ENCODE results near the gene OPRM1. TPM values are rescaled to one million over a fixed set of nuclear protein-coding genes. Genes with fewer than 3 reads are reported as not detected.
"Not testable (repeated sequence)": the region's sequence is repeated elsewhere in the genome, so short reads cannot be mapped to it uniquely, and the experiment has no call there.

Gene OPRM1
- total RNA-seq, 1 donor from 2014 or later, result 1.2 TPM

GRCh38 chr6:154197196-154197860, 158.3 kb downstream of the OPRM1 start:
- DNase-seq (ENCODE audit: low spot score in 2 of 2) (no peak), FAIRE-seq (no peak)

- not testable (repeated sequence) for FAIRE-seq; DNase-seq (ENCODE audit: low spot score in 2 of 2)
These were observed 162.6 kb downstream of the OPRM1 start for GRCh38 chr6:154201688-154202087.

- FAIRE-seq, result no peak
- DNase-seq (ENCODE audit: low spot score in 2 of 2), result no peak
These were observed 163.3 kb downstream of the OPRM1 start for GRCh38 chr6:154202339-154202738.

- no peak for FAIRE-seq
- no peak for DNase-seq (ENCODE audit: low spot score in 2 of 2)
These were observed 163.9 kb downstream of the OPRM1 start for GRCh38 chr6:154202958-154203357.

- DNase-seq (ENCODE audit: low spot score in 2 of 2), result no peak
- no peak for FAIRE-seq
These were observed 167.1 kb downstream of the OPRM1 start for GRCh38 chr6:154206141-154206540.

- DNase-seq (ENCODE audit: low spot score in 2 of 2) (no peak), FAIRE-seq (no peak)
These were observed 168.0 kb downstream of the OPRM1 start for GRCh38 chr6:154206996-154207395.

- DNase-seq (ENCODE audit: low spot score in 2 of 2) (no peak), FAIRE-seq (no peak)
These were observed 170.5 kb downstream of the OPRM1 start for GRCh38 chr6:154209555-154209954.

- FAIRE-seq, result peak; percentile 50
- no peak for DNase-seq (ENCODE audit: low spot score in 2 of 2)
These were observed 171.6 kb downstream of the OPRM1 start for GRCh38 chr6:154210678-154211077.

GRCh38 chr6:154213782-154214181, 174.7 kb downstream of the OPRM1 start:
- FAIRE-seq, result no peak
- no peak for DNase-seq (ENCODE audit: low spot score in 2 of 2)

- DNase-seq (ENCODE audit: low spot score in 2 of 2) (no peak), FAIRE-seq (no peak)
These were observed 179.3 kb downstream of the OPRM1 start for GRCh38 chr6:154218301-154218700.

GRCh38 chr6:154218787-154219186, 179.7 kb downstream of the OPRM1 start:
- DNase-seq (ENCODE audit: low spot score in 2 of 2), result no peak
- no peak for FAIRE-seq

- no peak for FAIRE-seq
- DNase-seq (ENCODE audit: low spot score in 2 of 2), result no peak
These were observed 180.2 kb downstream of the OPRM1 start for GRCh38 chr6:154219250-154219649.

- DNase-seq (ENCODE audit: low spot score in 2 of 2) (no peak), FAIRE-seq (no peak)
These were observed 183.7 kb downstream of the OPRM1 start for GRCh38 chr6:154222716-154223115.

GRCh38 chr6:154223296-154223695, 184.3 kb downstream of the OPRM1 start:
- DNase-seq (ENCODE audit: low spot score in 2 of 2) (no peak), FAIRE-seq (no peak)

GRCh38 chr6:154226461-154226860, 187.4 kb downstream of the OPRM1 start:
- FAIRE-seq (no peak), DNase-seq (ENCODE audit: low spot score in 2 of 2) (no peak)

- DNase-seq (ENCODE audit: low spot score in 2 of 2), result no peak
- FAIRE-seq, result no peak
These were observed 189.0 kb downstream of the OPRM1 start for GRCh38 chr6:154227862-154228520.

GRCh38 chr6:154228521-154228905, 189.5 kb downstream of the OPRM1 start:
- DNase-seq (ENCODE audit: low spot score in 2 of 2), result no peak
- FAIRE-seq, result no peak

GRCh38 chr6:154229786-154230185, 190.7 kb downstream of the OPRM1 start:
- DNase-seq (ENCODE audit: low spot score in 2 of 2) (no peak), FAIRE-seq (no peak)

- no peak for FAIRE-seq
- no peak for DNase-seq (ENCODE audit: low spot score in 2 of 2)
These were observed 191.4 kb downstream of the OPRM1 start for GRCh38 chr6:154230393-154230792.

GRCh38 chr6:154230910-154231595, 192.0 kb downstream of the OPRM1 start:
- FAIRE-seq (no peak), DNase-seq (ENCODE audit: low spot score in 2 of 2) (no peak)

- FAIRE-seq (no peak), DNase-seq (ENCODE audit: low spot score in 2 of 2) (no peak)
These were observed 193.2 kb downstream of the OPRM1 start for GRCh38 chr6:154232013-154232910.

All from frontal cortex (tissue), 4 donors.